ENCODE results near the gene ANKS1B. TPM values are rescaled to one million over a fixed set of nuclear protein-coding genes. Genes with fewer than 3 reads are reported as not detected.

The ANKS1B gene
- total and polyA plus RNA-seq, 4 experiments from 2014 or later = 0.28 to 0.55 TPM; not detected in 2

DNA sequence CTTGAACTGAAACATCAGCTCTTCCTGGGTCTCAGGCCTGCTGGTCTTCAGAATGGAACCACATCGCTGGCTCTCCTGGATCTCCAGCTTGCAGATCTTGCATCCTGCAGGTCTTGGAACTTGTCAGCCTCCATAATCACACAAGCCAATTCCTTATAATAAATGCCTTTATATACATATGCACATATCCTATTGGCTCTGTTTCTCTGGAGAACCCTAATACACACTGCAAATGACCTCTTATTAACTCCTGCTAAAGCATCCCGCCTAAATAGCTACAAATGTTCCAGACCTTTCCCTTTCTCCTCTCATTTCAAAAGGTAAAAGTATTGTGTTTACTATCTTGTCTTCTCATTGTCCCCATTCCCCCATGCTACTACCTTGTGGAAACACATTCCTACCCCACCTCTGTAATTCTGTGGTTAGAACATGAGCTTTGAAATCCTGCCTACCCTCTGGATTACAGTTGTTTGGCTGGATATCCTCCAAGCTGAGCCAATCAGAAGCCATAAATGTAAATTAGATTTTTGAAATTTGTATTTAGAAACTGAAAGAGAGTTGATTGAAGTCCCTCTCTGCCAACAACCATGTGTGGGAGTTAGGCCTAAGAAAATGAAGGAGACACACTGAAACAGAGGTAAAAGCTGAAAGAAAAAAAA is 58.1 kb downstream of the ANKS1B start:
- H3K4me1 Mint-ChIP-seq = no peaks in the 10 kb centered on the region

GRCh38 chr12:99920353-99920960 is 64.3 kb downstream of the ANKS1B start:
- intact Hi-C loops (cut with micrococcal nuclease) = no loop called here
- no peak for DNase-seq

More for the DNA sequence above, 58.1 kb downstream of the ANKS1B start:
- Histone ChIP-seq H3K36me3 (ENCODE audit: insufficient read depth, low read length) (no peaks in the 10 kb centered on the region), H3K4me3 (ENCODE audit: low read length in 2 of 2) (no peak overlapping the region), H3K9me3 (ENCODE audit: control insufficient read depth in 1 of 2, low read length in 2 of 2) (no peaks in the 10 kb centered on the region), H3K27ac (ENCODE audit: low read depth, low read length) (no peak overlapping the region), H3K27me3 (ENCODE audit: insufficient read depth, low read length) (no peaks in the 10 kb centered on the region), H3K4me1 (ENCODE audit: insufficient read depth, low read length) (no peaks in the 10 kb centered on the region)
- H3K9me3 Mint-ChIP-seq = peaks cover 0 to 8% (median 0%) of the 10 kb centered on the region in 8 donors
- DNase-seq = no peak
- ChIA-PET CTCF (ENCODE audit: partially characterized antibody) (no interaction called here), POLR2A (ENCODE audit: partially characterized antibody) (no interaction called here)
- intact Hi-C loops (cut with micrococcal nuclease) = no loop called here
- H3K4me3 Mint-ChIP-seq = no peak overlapping the region
- H3K27ac Mint-ChIP-seq = no peak overlapping the region
- no peaks in the 10 kb centered on the region for H3K36me3 Mint-ChIP-seq
- peaks cover 0 to 1% of the 10 kb centered on the region in 2 donors for H3K27me3 Mint-ChIP-seq

GRCh38 chr12:99917711-99918402 is 66.9 kb downstream of the ANKS1B start:
- ChIA-PET POLR2A (ENCODE audit: partially characterized antibody) (no interaction called here), CTCF (ENCODE audit: partially characterized antibody) (no interaction called here)
- intact Hi-C loops (cut with micrococcal nuclease) = no loop called here
- no peaks in the 10 kb centered on the region for H3K27me3 Mint-ChIP-seq
- H3K36me3 ChIP-seq (ENCODE audit: insufficient read depth, low read length) = no peaks in the 10 kb centered on the region
- H3K9me3 ChIP-seq (ENCODE audit: control insufficient read depth in 1 of 2, low read length in 2 of 2) = no peaks in the 10 kb centered on the region
- no peak overlapping the region for H3K27ac Mint-ChIP-seq
- H3K9me3 Mint-ChIP-seq = peaks cover 0 to 2% (median 0%) of the 10 kb centered on the region in 8 donors
- no peak overlapping the region for H3K4me3 Mint-ChIP-seq
- no peak overlapping the region for H3K27ac ChIP-seq (ENCODE audit: low read depth, low read length)
- no peaks in the 10 kb centered on the region for H3K4me1 Mint-ChIP-seq
- H3K4me3 ChIP-seq (ENCODE audit: low read length in 2 of 2) = no peak overlapping the region
- DNase-seq = no peak
- no peaks in the 10 kb centered on the region for H3K36me3 Mint-ChIP-seq
- no peaks in the 10 kb centered on the region for H3K4me1 ChIP-seq (ENCODE audit: insufficient read depth, low read length)
- no peaks in the 10 kb centered on the region for H3K27me3 ChIP-seq (ENCODE audit: insufficient read depth, low read length)

More at GRCh38 chr12:99920353-99920960, 64.3 kb downstream of the ANKS1B start:
- CTCF ChIA-PET (ENCODE audit: partially characterized antibody) = no interaction called here
- Mint-ChIP-seq H3K27ac (no peak overlapping the region), H3K9me3 (peaks cover 0 to 2% (median 0%) of the 10 kb centered on the region in 8 donors), H3K27me3 (peaks cover 0 to 1% of the 10 kb centered on the region in 2 donors), H3K4me1 (no peaks in the 10 kb centered on the region), H3K36me3 (no peaks in the 10 kb centered on the region), H3K4me3 (no peak overlapping the region)
- no peaks in the 10 kb centered on the region for H3K4me1 ChIP-seq (ENCODE audit: insufficient read depth, low read length)
- no peaks in the 10 kb centered on the region for H3K9me3 ChIP-seq (ENCODE audit: control insufficient read depth in 1 of 2, low read length in 2 of 2)
- no peak overlapping the region for H3K4me3 ChIP-seq (ENCODE audit: low read length in 2 of 2)
- POLR2A ChIA-PET (ENCODE audit: partially characterized antibody) = no interaction called here
- H3K27me3 ChIP-seq (ENCODE audit: insufficient read depth, low read length) = no peaks in the 10 kb centered on the region
- no peak overlapping the region for H3K27ac ChIP-seq (ENCODE audit: low read depth, low read length)
- no peaks in the 10 kb centered on the region for H3K36me3 ChIP-seq (ENCODE audit: insufficient read depth, low read length)

DNA sequence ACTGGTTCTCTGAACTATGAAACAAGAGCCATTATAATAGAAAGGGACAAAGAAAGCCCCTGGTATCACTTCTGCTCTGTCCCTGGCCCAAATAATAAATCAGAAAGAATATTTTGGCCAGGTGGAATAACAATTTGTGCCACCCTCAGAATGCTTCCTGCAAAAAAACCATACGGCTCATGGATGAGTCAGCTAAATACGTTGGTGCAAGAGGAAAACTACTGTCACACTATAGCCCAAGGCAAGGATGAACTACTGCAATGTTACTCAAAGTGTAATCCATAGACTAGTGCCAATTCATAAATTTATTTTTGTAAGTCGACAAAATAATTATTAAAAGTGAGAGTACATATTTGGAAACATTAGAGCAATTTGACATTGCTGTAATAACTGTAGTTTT is 68.2 kb downstream of the ANKS1B start:
- POLR2A ChIA-PET (ENCODE audit: partially characterized antibody) = no interaction called here
- intact Hi-C loops (cut with micrococcal nuclease) = no loop called here
- H3K4me3 ChIP-seq (ENCODE audit: low read length in 2 of 2) = no peak overlapping the region
- H3K9me3 ChIP-seq (ENCODE audit: control insufficient read depth in 1 of 2, low read length in 2 of 2) = no peaks in the 10 kb centered on the region
- H3K27me3 ChIP-seq (ENCODE audit: insufficient read depth, low read length) = no peaks in the 10 kb centered on the region
- H3K27ac Mint-ChIP-seq = no peak overlapping the region
- no peak overlapping the region for H3K4me3 Mint-ChIP-seq
- H3K9me3 Mint-ChIP-seq = peaks cover 0 to 2% (median 0%) of the 10 kb centered on the region in 8 donors
- H3K36me3 ChIP-seq (ENCODE audit: insufficient read depth, low read length) = no peaks in the 10 kb centered on the region
- H3K4me1 Mint-ChIP-seq = no peaks in the 10 kb centered on the region
- CTCF ChIA-PET (ENCODE audit: partially characterized antibody) = interaction anchor here (0.9 kb wide), 1 partner anchor 11 kb away, joined by 3 read pairs; no protein-coding TSS in a partner anchor
- no peak overlapping the region for H3K27ac ChIP-seq (ENCODE audit: low read depth, low read length)
- H3K4me1 ChIP-seq (ENCODE audit: insufficient read depth, low read length) = no peaks in the 10 kb centered on the region
- no peak for DNase-seq
- no peaks in the 10 kb centered on the region for H3K27me3 Mint-ChIP-seq
- no peaks in the 10 kb centered on the region for H3K36me3 Mint-ChIP-seq

- intact Hi-C loops (cut with micrococcal nuclease) = no loop called here
- POLR2A ChIA-PET (ENCODE audit: partially characterized antibody) = no interaction called here
- Mint-ChIP-seq H3K36me3 (no peaks in the 10 kb centered on the region), H3K4me3 (no peak overlapping the region), H3K27me3 (no peaks in the 10 kb centered on the region), H3K9me3 (peaks cover 0 to 2% (median 0%) of the 10 kb centered on the region in 8 donors), H3K4me1 (no peaks in the 10 kb centered on the region), H3K27ac (no peak overlapping the region)
- H3K4me3 ChIP-seq (ENCODE audit: low read length in 2 of 2) = no peak overlapping the region
- H3K27ac ChIP-seq (ENCODE audit: low read depth, low read length) = no peak overlapping the region
- no peaks in the 10 kb centered on the region for H3K9me3 ChIP-seq (ENCODE audit: control insufficient read depth in 1 of 2, low read length in 2 of 2)
- DNase-seq = no peak
- no peaks in the 10 kb centered on the region for H3K27me3 ChIP-seq (ENCODE audit: insufficient read depth, low read length)
- no peaks in the 10 kb centered on the region for H3K36me3 ChIP-seq (ENCODE audit: insufficient read depth, low read length)
- H3K4me1 ChIP-seq (ENCODE audit: insufficient read depth, low read length) = no peaks in the 10 kb centered on the region
- CTCF ChIA-PET (ENCODE audit: partially characterized antibody) = no interaction called here
Measured at GRCh38 chr12:99915251-99916082, 69.3 kb downstream of the ANKS1B start.

DNA sequence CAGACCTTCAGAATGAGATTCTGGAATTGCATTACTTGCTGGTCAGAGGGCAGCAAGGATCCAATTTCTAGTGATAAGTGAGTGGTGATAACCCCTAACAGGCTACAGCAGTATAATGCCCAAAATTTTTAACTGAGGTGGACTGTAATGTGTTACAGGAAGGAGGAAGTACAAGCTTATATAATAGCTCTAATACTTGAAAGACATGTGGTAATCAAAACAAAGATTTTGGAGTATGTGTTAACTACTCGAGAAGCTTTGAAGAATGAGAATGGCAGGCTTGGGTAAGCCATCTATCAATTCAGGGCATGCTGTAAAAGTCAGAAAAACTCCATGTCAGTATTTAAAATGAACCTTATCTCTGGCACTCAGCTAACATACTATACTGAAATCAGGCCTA is 70.5 kb downstream of the ANKS1B start:
- Mint-ChIP-seq H3K4me1 (no peaks in the 10 kb centered on the region), H3K27me3 (peaks cover 0 to 2% of the 10 kb centered on the region in 2 donors), H3K9me3 (peaks cover 0 to 2% (median 0%) of the 10 kb centered on the region in 8 donors), H3K36me3 (no peaks in the 10 kb centered on the region), H3K27ac (no peak overlapping the region), H3K4me3 (no peak overlapping the region)
- Histone ChIP-seq H3K9me3 (ENCODE audit: control insufficient read depth in 1 of 2, low read length in 2 of 2) (no peaks in the 10 kb centered on the region), H3K4me3 (ENCODE audit: low read length in 2 of 2) (no peak overlapping the region), H3K27ac (ENCODE audit: low read depth, low read length) (no peak overlapping the region), H3K4me1 (ENCODE audit: insufficient read depth, low read length) (no peaks in the 10 kb centered on the region), H3K36me3 (ENCODE audit: insufficient read depth, low read length) (no peaks in the 10 kb centered on the region), H3K27me3 (ENCODE audit: insufficient read depth, low read length) (no peaks in the 10 kb centered on the region)
- intact Hi-C loops (cut with micrococcal nuclease) = no loop called here
- POLR2A ChIA-PET (ENCODE audit: partially characterized antibody) = no interaction called here
- DNase-seq = no peak
- CTCF ChIA-PET (ENCODE audit: partially characterized antibody) = no interaction called here

DNA sequence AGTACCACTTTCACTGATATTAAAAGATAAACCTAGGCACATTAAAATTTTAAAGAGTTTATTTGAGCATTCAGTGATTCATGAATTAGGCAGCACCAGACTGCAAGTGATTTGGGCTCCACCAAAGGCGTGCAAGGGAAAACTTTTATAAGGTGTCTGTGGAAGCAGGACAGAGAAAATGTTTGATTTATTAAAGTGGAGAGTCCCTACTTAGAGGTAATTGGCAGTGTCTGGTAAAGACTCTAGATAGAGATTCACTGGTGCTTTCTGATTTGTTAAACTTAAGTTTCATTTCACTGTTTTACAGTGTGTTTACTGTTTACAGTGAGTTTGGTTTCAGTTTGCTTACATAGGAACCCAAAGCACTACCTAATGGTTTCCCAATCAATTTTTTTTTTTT is 72.8 kb downstream of the ANKS1B start:
- Mint-ChIP-seq H3K9me3 (peaks cover 0 to 2% (median 0%) of the 10 kb centered on the region in 8 donors), H3K4me1 (no peaks in the 10 kb centered on the region), H3K27me3 (peaks cover 0 to 2% of the 10 kb centered on the region in 2 donors), H3K4me3 (no peak overlapping the region), H3K36me3 (no peaks in the 10 kb centered on the region), H3K27ac (no peak overlapping the region)
- Histone ChIP-seq H3K4me3 (ENCODE audit: low read length in 2 of 2) (no peak overlapping the region), H3K27ac (ENCODE audit: low read depth, low read length) (no peak overlapping the region), H3K36me3 (ENCODE audit: insufficient read depth, low read length) (no peaks in the 10 kb centered on the region), H3K9me3 (ENCODE audit: control insufficient read depth in 1 of 2, low read length in 2 of 2) (no peaks in the 10 kb centered on the region), H3K4me1 (ENCODE audit: insufficient read depth, low read length) (no peaks in the 10 kb centered on the region), H3K27me3 (ENCODE audit: insufficient read depth, low read length) (no peaks in the 10 kb centered on the region)
- intact Hi-C loops (cut with micrococcal nuclease) = no loop called here
- no peak for DNase-seq
- CTCF ChIA-PET (ENCODE audit: partially characterized antibody) = no interaction called here
- POLR2A ChIA-PET (ENCODE audit: partially characterized antibody) = no interaction called here

All from CD4-positive, alpha-beta memory T cell (primary cell).